ENCODE data around the gene GFAP.

Gene GFAP

GRCh38 chr17:44930667-44931066, 15.4 kb upstream of the GFAP start:
- no peak for DNase-seq

DNA sequence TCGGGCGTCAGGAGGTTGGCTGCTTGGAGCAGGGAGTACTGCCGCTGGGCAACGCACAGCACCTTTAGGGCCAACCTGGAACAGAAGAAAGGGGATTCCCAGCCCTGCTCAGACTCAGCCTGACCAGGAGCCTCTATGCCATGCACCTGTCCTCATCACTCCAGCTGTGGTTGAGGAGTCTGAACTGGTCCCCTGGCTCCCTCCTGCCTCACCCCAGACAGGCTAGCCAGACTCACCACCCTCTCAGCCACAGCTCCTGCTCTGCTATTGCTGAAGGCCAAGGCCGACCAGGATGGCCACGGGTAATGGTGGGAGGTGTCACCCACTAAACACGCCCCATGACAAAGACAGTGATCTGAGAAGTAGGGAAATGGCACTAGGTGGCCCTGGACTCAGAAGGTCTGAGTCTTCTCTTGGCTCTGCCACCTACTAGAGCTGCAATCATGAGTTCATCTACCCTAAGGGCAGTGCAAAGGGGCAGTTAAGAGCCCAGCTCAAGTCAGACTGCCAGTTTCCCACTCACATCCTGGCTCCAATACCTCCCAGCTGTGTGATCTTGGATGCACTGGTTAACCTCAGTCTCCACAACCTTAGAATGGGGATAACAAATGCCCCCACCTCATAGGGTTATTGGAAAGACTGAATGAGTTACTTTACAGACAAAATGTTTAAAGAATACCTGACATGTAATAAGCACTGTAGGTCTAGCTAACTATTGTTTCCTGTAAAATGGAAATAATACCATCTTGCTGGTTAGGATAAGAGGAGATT, 13.8 kb upstream of the GFAP start:
- no peak for DNase-seq

GRCh38 chr17:44928136-44928535, 12.8 kb upstream of the GFAP start:
- DNase-seq = no peak

DNA sequence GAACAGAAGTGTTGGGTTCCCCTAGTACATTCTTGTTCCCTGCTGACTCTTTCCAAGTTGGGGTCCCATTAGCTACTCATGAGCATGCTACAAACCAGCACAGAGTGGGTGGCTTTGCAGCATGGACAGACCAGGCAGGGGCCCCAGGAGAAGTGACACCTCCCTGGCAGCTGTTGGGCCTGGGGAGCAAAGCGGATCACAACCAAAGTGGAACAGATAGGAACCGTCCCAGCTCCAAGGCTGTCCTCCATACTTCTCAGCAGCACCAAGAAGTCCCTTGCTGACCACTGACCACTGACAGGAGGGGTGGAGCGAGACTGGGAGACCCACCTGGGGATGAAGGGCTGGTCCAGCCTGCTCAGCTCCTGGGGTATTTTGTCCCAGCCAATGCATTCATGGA, 12.4 kb upstream of the GFAP start:
- no peak for DNase-seq

DNA sequence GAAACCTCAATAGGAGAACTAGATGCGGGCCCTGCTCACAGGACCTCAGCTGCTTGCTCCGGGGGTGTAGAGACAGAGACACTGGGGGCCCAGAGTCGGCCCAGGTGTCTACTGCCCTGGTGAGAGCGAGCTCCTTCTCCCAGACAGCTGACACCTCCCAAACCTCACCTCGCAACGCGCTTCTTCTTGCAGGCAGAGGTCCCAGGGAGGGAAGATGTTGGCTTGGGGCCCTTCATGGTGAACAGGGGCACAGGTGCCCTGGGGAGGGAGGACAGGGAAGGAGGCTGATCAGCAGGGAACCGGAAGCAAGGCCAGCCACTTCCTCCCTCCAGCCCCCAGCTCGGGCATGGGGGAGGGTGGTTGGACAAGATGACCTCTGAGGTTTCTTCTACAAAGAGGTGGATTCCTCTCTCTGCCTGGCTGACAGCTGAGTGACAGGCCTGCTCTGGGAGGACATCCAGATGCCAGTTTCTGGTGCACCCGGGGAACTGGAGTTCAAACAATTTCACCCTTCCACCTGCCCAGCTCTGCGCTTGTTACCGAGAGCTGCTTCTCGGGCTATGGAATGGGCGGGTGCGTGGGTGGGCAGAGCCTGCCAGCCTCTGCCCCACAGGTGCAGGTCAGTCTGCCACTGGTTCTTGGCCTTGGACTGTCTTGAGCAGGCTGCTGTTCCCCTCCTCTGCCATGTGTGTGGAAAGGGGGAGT, 11.7 kb upstream of the GFAP start:
- DNase-seq = no peak

- no peak for DNase-seq
Measured at GRCh38 chr17:44925731-44926697, 10.7 kb upstream of the GFAP start.

DNA sequence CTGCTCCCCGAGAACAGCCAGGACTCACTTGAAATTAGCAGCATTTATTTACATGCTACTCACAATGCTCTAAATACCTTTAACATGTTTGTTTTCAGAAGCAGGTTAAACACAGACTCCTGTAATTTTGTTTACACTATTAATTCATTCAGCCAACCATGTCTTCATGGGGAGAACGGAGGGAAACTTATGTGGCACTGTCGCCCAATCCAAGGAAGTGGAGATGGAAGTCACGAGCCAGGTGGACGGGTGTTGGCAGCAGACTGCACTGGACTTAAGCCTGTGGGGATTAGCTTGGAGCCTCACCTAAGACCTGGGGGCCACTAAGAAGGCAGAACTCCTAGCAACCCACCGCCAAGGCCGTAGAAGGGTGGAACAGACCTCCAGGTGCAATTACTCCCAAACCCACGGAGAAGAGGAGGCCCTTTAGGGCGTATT, 8.8 kb upstream of the GFAP start:
- no peak for DNase-seq

- DNase-seq = no peak
Measured at GRCh38 chr17:44922746-44923470, 7.6 kb upstream of the GFAP start.

GRCh38 chr17:44922136-44922535, 6.8 kb upstream of the GFAP start:
- no peak for DNase-seq

DNA sequence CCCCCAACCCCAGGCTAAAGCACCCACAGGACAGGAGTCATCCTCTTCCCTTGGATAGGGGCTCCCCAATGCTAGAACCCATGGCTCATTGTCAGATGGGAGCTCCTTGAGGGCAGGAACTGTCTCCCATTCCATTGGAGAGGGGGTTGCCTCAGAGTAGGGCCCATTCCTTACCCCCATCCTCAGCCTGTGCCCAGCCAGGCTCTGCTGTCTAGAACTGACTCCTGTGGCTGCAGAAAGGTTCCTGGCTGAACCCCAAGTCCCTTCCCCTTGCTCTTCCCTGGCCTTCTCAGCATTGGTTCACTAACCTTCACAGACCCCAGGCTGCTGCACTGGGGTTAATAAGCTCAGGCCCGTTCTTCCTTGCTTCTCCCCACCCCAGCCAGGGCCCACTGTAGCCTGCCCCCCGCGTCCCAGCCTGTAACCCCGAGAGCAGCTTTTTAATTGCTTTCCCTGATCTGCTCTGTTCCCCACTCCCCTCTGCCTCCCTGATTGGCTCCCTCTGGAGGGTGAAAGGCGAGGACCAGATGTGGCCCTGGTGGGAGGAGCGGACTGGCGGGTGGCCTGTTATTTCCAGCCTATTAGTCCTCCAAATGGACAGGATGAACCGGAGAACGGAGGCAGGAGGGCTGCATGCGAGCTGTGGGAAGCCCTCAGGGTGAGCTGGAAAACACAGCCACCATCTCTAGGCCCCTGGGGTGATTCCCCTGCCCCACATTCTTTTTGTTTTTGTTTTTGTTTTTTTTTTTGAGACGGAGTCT, 6.0 kb upstream of the GFAP start:
- DNase-seq = no peak

GRCh38 chr17:44920565-44920940, 5.3 kb upstream of the GFAP start:
- DNase-seq = no peak

DNA sequence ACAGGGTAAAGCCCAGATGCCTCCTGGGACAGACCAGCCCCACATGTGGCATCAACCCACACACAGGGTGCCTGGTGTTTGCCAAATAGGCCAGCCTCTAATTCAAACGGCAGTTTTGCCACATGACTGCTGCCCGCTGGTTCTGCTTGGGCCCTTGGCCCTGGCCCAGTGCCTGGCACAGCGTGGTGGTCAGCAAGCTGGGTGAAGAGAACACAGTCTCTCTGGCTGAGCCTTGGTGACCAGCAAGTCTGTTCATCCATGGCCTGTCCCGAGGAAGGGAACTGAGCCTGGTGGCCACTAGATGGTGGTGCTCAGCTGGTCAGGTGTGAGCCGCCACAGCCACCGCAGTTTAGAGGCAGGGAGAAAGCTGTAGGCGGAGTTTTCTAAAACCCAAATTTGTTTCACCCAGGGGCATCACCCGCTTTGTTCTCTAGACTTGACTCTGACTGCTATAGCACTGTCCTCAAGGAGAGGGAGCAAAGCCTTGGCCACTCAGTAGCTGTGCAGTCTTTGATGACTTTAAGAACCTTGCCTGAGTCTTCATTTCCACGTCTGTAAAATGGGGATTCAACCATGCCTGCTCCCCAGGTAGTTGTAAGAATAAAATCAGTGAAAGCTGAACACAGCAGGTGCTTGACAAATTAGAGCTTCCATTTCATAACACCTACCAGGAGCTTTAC, 4.7 kb upstream of the GFAP start:
- no peak for DNase-seq

DNA sequence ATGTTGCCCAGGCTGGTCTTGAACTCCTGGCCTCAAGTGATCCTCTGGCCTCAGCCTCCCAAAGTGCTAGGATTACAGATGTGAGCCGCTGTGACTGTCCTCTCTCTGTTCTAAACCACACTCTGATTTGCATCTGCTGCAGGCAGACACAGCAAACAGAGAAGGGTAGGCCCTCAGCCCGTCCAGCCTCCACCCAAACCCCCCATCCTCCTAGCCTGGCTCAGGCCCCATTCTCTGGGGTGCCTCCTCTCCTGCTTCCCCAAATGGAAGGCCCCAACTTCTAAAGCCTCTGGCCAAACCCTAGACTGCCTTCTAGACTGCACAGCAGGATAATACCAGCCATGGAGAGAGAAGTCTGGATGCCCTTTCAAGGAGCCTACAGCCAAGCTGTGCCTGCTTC, 4.1 kb upstream of the GFAP start:
- DNase-seq = no peak

DNA sequence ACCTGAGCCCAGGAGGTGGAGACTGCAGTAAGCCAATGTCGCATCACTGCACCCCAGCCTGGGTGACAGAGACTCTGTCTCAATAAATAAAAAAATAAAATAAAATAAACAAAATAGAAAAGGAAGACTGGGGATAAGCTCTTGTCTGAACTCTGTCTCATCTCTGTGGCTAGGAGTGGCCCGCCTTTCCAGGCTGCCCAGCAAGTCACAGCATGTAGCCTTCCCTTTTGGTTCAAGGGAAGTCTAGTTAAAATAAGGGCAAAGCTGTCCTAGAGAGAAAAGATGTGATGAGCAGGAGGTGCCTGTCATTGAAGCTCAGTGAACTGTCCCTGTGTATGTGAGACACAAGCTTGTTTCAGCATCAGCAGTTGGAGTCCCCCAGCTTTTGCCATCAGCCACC, 2.7 kb upstream of the GFAP start:
- DNase-seq = no peak

DNA sequence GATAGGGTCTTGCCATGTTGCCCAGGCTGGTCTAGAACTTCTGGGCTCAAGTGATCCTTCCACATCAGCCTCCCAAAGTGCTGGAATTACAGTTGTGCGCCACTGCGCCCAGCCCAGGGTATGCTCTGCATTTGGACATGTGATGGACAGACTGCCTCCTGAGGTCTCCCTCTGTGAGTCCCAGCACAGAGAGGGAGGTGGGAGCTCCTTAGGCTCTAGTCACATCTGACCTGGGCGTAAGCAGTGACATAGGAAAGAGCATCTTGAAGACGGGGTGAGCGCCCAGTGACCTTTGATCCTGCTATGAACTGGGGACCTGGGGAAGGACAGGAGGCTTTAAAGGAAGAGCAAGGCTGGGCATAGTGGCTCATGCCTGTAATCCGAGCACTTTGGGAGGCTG, 2.2 kb upstream of the GFAP start:
- DNase-seq = no peak

DNA sequence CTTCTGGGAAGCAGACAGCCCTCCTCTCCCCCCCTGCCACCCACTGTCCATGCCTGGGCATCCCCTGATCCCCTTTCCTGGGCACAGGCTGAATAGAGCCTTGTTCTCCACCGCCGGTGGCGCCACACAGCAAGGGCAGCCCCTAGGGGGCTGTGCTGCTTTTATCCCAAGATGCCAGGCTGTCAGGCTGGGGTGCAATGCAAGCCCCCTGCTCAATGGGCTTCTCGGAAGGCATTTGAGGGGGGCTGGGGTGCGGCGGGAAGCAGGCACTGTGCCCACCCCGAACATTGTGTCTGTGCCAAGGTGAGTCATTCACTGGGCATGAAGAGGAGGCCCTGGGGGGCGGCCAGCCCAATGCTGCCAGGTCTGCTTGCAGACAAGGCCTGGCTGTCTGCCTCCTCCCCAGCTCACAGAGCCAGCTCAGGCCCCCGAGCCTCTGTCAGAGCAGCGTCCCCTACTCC, 1.5 kb upstream of the GFAP start:
- DNase-seq = no peak

DNA sequence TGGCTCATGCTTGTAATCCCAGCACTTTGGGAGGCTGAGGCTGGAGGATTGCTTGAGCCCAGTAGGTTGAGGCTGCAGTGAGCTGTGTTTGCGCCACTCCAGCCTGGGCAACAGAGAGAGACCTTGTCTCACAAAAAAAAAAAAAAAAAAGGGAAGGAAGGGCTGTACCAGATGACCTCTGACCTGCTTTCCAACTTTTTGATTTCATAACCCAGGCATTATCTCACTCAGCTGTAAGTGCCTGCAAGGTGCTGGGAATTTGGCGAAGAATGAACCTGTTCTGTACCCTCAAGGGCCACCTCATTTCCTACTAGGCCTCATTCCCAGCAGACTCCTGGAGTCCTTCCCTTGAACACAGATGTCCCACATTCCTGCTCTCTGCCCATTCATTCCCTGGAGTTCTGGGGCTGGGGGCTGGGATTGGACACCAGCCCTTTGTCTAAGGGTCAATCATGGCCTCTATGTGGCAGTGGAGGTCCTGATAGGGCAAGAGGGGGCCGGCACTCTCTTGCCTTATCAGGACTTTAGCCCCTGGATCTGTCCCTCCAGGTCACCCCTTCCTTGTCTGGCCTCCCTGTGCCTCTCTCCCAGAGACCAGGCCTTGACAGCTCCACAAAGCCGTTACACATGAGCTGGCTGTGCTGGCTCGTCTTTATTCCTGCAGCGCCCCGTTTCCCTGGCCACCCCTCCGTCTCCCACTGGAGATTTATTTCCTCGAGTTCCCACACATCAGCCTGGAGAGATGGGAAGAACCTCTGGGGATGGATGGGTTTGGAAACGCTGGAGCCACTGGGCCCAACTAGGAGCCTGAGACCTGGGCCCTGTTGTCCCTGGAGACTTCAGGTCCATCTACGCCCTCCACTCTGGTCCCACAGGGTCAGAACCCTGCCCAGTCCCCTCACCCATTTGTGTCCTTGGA, 821 bp upstream of the GFAP start:
- no peak for DNase-seq

DNA sequence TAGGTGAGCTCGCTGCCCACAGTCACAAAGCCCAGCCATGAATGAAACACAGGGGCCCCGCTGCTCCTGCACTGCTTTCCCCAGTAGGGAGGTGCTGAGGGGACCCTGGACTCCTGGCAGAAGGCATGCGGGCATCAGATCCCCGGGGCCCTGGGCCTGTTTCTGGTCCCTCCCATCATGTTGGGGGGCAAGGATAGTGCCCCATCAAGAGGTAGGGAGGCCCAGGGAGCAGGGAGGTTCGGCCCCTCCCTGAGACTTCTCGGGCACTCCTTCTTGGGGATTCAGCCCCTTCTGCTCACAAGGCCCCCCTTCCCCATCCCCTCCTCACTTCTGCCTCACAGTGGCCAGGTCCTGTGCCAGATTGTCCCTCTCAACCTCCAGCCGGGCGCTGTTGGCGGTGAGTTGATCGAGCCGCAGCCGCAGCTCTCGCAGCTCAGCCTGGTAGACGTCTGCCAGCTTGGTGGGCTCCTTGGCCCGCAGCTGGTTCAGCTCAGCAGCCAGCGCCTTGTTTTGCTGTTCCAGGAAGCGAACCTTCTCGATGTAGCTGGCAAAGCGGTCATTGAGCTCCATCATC, 515 bp downstream of the GFAP start:
- DNase-seq = no peak

DNA sequence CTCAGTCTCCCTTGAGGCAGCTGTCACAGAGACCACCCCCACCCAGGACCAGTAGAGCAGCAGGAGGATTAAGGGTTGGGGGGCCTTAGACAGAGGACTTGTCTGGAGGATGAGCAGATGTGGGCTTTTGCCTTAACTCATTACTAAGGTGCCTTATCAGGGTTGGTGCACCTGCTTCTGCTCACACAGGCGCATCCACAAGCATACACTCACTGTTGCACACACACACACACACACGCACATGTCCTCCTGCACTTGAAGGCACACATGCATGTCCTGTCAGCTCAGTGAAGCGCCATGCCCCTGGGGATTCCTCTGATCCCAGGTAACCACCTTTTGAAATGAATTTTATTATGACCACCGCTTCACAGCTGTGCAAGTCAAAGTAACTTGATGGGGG, 1.2 kb downstream of the GFAP start:
- no peak for DNase-seq

- DNase-seq = no peak
Measured at GRCh38 chr17:44913676-44914075, 1.6 kb downstream of the GFAP start.
